Endodermal cell (in vitro differentiated cells): ENCODE measurements around the gene TESK1. TPM values are rescaled to one million over a fixed set of nuclear protein-coding genes. Genes with fewer than 3 reads are reported as not detected.

Source experiments
- DNase-seq: peaks from one replicate; pipeline ENCODE4 v3.0.0-alpha.2; 2017
- H3K27ac ChIP-seq: 2 replicates; pipeline ENCODE4 v1.5.1; 2013; ENCODE audit warnings: mild to moderate bottlenecking, low read depth, low read length, moderate library complexity
- H3K27me3 ChIP-seq: 2 replicates; pipeline ENCODE4 v1.6.1; 2013; ENCODE audit warnings: mild to moderate bottlenecking, low read length, moderate library complexity; ENCODE audit not compliant: insufficient read depth, control insufficient read depth, poor library complexity, severe bottlenecking
- H3K36me3 ChIP-seq: 2 replicates; pipeline ENCODE4 v1.7.0; 2013; ENCODE audit warnings: mild to moderate bottlenecking, low read length, moderate library complexity; ENCODE audit not compliant: control insufficient read depth, insufficient read depth
- H3K4me1 ChIP-seq: one replicate; pipeline ENCODE4 v1.7.0; 2013; ENCODE audit warnings: low read length; ENCODE audit not compliant: control insufficient read depth, insufficient read depth
- H3K4me3 ChIP-seq: 2 replicates; pipeline ENCODE4 v1.5.1; 2013; ENCODE audit warnings: mild to moderate bottlenecking, low read length, moderate library complexity
- H3K9ac ChIP-seq: 2 replicates; pipeline ENCODE4 v1.6.1; 2013; ENCODE audit warnings: mild to moderate bottlenecking, low read length, moderate library complexity; ENCODE audit not compliant: poor library complexity, severe bottlenecking; ENCODE audit errors: extremely low read depth
- H3K9me3 ChIP-seq: 2 replicates; pipeline ENCODE4 v1.6.1; 2013; ENCODE audit warnings: mild to moderate bottlenecking, low read length, moderate library complexity; ENCODE audit not compliant: control insufficient read depth
- H3K27ac Mint-ChIP-seq: 2 replicates; pipeline ENCODE4 v1.8.0; 2020; ENCODE audit warnings: mixed read lengths
- H3K27me3 Mint-ChIP-seq: 2 replicates; pipeline ENCODE4 v1.8.0; 2021; ENCODE audit warnings: mild to moderate bottlenecking, mixed read lengths; ENCODE audit not compliant: insufficient read depth
- H3K36me3 Mint-ChIP-seq: 2 replicates; pipeline ENCODE4 v1.8.0; 2020; ENCODE audit warnings: low read depth, mixed read lengths
- H3K4me1 Mint-ChIP-seq: 2 replicates; pipeline ENCODE4 v1.8.0; 2020; ENCODE audit warnings: mixed read lengths
- H3K4me3 Mint-ChIP-seq: 2 replicates; pipeline ENCODE4 v1.8.0; 2020; ENCODE audit warnings: mild to moderate bottlenecking, moderate library complexity, mixed read lengths
- H3K9me3 Mint-ChIP-seq: 2 replicates; pipeline ENCODE4 v1.8.0; 2020; ENCODE audit warnings: mild to moderate bottlenecking, mixed read lengths
- WGBS, 2 experiments: methylation state at CpG; one replicate each; pipeline versions ENCODE4 v1.1.5 to v1.1.7; 2013; ENCODE audit warnings: missing lambda C conversion rate in 2 of 2, mixed read lengths in 1 of 2; ENCODE audit not compliant: insufficient coverage in 1 of 2, insufficient read length in 1 of 2; 5-methylcytosine and 5-hydroxymethylcytosine counted together
- total RNA-seq, 2 donors: library from RNA; stranded (reverse); fragmentation: NEBNext Ultra II Directional in 1 of 2; extraction: Animal tissue kit (Norgen Biotek cat#: 25700) in 1 of 2; gene quantifications; 2 replicates in 1 of 2; 3 replicates in 1 of 2; pipeline ENCODE4 v1.2.1, GENCODE V29; 2021
- TF ChIP-seq, protein P1 (sequence below): fragments of 200-600 bp; sonication (generic); conservative IDR thresholded peaks from 2 replicates; pipeline ENCODE4 v1.5.0; 2021; ENCODE audit warnings: antibody characterized with exemption, mild to moderate bottlenecking

The TESK1 gene
- total RNA-seq, 2 donors from 2014 or later = 30.7 to 35.2 TPM

DNA sequence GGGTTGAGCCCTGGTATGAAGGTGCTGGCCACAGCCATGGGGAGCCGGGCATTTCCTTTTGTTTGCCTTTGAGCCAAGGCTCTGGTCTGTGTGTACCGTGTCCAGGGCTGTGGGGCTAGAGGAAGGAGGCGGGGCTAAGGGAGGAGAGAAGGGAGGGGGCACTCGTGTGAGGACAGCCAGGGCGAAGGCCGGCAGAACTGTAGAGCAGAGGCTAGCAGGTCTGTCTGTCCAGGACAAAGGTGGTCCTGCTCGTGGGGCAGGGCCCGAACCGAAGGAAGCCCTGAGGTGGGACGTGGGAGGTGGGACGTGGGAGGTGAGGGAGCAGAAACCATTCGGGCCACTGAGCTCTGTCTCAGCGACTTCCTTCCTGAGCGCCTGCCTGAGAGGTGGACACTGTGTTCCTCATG, 41.3 kb upstream of the TESK1 start:
- Histone ChIP-seq H3K9ac (no peak overlapping the region), H3K27ac (peak overlapping the region; percentile 47), H3K27me3 (no peaks in the 10 kb centered on the region), H3K9me3 (no peaks in the 10 kb centered on the region), H3K4me1 (no peaks in the 10 kb centered on the region), H3K4me3 (no peak overlapping the region), H3K36me3 (peaks cover 5% of the 10 kb centered on the region)
- 69 to 79% methylated on average over 9 to 14 of the region's 14 CpGs for WGBS, 2 experiments
- Mint-ChIP-seq H3K27ac (no peak overlapping the region), H3K27me3 (peaks cover 3% of the 10 kb centered on the region), H3K4me1 (peaks cover 8% of the 10 kb centered on the region), H3K4me3 (no peak overlapping the region), H3K36me3 (peaks cover 3% of the 10 kb centered on the region), H3K9me3 (no peaks in the 10 kb centered on the region)
- peak; percentile 65 for DNase-seq
- TF ChIP-seq, protein P1, sequence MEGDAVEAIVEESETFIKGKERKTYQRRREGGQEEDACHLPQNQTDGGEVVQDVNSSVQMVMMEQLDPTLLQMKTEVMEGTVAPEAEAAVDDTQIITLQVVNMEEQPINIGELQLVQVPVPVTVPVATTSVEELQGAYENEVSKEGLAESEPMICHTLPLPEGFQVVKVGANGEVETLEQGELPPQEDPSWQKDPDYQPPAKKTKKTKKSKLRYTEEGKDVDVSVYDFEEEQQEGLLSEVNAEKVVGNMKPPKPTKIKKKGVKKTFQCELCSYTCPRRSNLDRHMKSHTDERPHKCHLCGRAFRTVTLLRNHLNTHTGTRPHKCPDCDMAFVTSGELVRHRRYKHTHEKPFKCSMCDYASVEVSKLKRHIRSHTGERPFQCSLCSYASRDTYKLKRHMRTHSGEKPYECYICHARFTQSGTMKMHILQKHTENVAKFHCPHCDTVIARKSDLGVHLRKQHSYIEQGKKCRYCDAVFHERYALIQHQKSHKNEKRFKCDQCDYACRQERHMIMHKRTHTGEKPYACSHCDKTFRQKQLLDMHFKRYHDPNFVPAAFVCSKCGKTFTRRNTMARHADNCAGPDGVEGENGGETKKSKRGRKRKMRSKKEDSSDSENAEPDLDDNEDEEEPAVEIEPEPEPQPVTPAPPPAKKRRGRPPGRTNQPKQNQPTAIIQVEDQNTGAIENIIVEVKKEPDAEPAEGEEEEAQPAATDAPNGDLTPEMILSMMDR = no peak

DNA sequence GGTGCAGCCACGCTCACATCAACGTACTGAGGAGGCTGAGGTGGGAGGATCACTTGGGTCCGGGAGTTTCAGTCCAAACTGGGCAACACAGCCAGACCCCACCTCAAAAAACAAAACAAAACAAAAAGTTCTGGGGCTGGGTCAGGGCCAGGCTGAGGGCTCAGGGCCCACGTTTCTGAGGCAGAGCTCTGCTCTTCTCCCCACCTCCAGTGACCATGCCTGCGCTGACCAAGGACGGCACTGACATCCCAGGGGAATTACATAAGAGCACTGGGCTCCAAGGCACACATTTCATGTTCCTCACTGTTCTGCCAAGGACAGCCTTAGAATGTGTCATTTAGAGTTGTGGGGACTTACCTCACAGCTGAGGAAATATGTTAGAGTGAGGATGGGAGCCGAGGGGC, 40.4 kb upstream of the TESK1 start:
- Histone ChIP-seq H3K9me3 (no peaks in the 10 kb centered on the region), H3K27me3 (no peaks in the 10 kb centered on the region), H3K4me3 (no peak overlapping the region), H3K4me1 (no peaks in the 10 kb centered on the region), H3K36me3 (no peaks in the 10 kb centered on the region), H3K9ac (no peak overlapping the region), H3K27ac (no peak overlapping the region)
- no peak overlapping the region for H3K4me3 Mint-ChIP-seq
- peaks cover 3% of the 10 kb centered on the region for H3K27me3 Mint-ChIP-seq
- TF ChIP-seq, protein P1 = no peak
- 92 to 93% methylated on average over 3 to 7 of the region's 7 CpGs for WGBS, 2 experiments
- no peaks in the 10 kb centered on the region for H3K9me3 Mint-ChIP-seq
- H3K36me3 Mint-ChIP-seq = no peaks in the 10 kb centered on the region
- H3K4me1 Mint-ChIP-seq = peaks cover 8% of the 10 kb centered on the region
- no peak overlapping the region for H3K27ac Mint-ChIP-seq
- DNase-seq = no peak

DNA sequence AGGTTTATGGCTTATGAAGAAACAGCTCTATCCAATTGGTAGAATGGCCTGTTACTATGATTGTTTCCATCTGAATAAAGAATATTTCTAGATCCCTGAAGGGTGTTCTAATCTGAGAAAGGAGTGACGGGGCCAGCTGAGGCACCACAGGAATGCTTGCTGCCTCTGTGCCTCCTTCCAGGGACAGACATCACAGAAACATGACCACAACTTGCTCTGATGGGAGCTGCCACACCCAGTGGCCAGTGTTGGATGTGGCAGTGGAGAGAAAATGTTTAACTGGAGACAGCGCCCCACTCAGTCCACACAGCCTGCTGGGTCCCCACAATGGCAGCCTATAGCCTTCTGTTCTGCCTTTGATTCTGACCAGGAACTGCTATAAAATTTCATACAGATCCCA, 38.6 kb upstream of the TESK1 start:
- Histone ChIP-seq H3K27ac (no peak overlapping the region), H3K4me3 (no peak overlapping the region), H3K4me1 (no peaks in the 10 kb centered on the region), H3K27me3 (no peaks in the 10 kb centered on the region), H3K9ac (no peak overlapping the region), H3K36me3 (no peaks in the 10 kb centered on the region), H3K9me3 (no peaks in the 10 kb centered on the region)
- Mint-ChIP-seq H3K36me3 (no peaks in the 10 kb centered on the region), H3K27me3 (peaks cover 3% of the 10 kb centered on the region), H3K9me3 (no peaks in the 10 kb centered on the region), H3K4me1 (peaks cover 8% of the 10 kb centered on the region), H3K27ac (no peak overlapping the region), H3K4me3 (no peak overlapping the region)
- 89 to 100% methylated on average over 1 to 2 of the region's 2 CpGs for WGBS, 2 experiments
- DNase-seq = no peak
- TF ChIP-seq, protein P1 = peak; percentile 24
